Measurements from ENCODE around the gene SETD9.

SETD9 gene

GRCh38 chr5:56919942-56920662, 10.7 kb downstream of the SETD9 start:
- TF ChIP-seq, protein P1, sequence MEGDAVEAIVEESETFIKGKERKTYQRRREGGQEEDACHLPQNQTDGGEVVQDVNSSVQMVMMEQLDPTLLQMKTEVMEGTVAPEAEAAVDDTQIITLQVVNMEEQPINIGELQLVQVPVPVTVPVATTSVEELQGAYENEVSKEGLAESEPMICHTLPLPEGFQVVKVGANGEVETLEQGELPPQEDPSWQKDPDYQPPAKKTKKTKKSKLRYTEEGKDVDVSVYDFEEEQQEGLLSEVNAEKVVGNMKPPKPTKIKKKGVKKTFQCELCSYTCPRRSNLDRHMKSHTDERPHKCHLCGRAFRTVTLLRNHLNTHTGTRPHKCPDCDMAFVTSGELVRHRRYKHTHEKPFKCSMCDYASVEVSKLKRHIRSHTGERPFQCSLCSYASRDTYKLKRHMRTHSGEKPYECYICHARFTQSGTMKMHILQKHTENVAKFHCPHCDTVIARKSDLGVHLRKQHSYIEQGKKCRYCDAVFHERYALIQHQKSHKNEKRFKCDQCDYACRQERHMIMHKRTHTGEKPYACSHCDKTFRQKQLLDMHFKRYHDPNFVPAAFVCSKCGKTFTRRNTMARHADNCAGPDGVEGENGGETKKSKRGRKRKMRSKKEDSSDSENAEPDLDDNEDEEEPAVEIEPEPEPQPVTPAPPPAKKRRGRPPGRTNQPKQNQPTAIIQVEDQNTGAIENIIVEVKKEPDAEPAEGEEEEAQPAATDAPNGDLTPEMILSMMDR (IDR thresholded peaks at IDR 0.05; ENCODE audit: low read depth, low read length, missing control alignments) = no peak
- DNase-seq (ENCODE audit: extremely low read depth, low read depth) = no peak
- no peak overlapping the region for H3K4me3 ChIP-seq (replicated peaks; ENCODE audit: low read depth, low read length)

- TF ChIP-seq, protein P1 (IDR thresholded peaks at IDR 0.05; ENCODE audit: low read depth, low read length, missing control alignments) = no peak
- no peak overlapping the region for H3K4me3 ChIP-seq (replicated peaks; ENCODE audit: low read depth, low read length)
- no peak for DNase-seq (ENCODE audit: extremely low read depth, low read depth)
Observed at GRCh38 chr5:56922922-56923321, 13.5 kb downstream of the SETD9 start.

GRCh38 chr5:56934325-56934724, 24.9 kb downstream of the SETD9 start:
- no peak for DNase-seq (ENCODE audit: extremely low read depth, low read depth)
- TF ChIP-seq, protein P1 (IDR thresholded peaks at IDR 0.05; ENCODE audit: low read depth, low read length, missing control alignments) = no peak
- no peak overlapping the region for H3K4me3 ChIP-seq (replicated peaks; ENCODE audit: low read depth, low read length)

DNA sequence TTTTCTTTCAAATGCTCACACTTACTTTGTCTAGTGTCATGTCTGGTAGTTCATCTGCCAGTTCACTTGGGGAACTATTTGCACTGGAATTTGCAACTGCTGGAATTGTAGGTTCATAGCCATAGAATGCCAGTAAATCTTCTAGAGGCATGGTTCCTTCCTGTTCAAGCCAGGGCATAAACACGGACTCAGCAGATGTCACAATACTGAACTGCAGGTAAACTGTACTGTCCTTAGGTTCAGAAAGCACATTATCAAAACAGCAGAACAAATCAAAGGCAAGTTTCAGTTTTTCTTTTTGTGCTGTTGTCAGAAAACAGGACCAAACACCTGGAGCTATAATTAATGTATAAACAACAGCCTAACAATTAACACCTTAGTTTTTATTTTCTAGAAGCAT, 29.5 kb downstream of the SETD9 start:
- H3K4me3 ChIP-seq (replicated peaks; ENCODE audit: low read depth, low read length) = no peak overlapping the region
- TF ChIP-seq, protein P1 (IDR thresholded peaks at IDR 0.05; ENCODE audit: low read depth, low read length, missing control alignments) = no peak
- DNase-seq (ENCODE audit: extremely low read depth, low read depth) = no peak

DNA sequence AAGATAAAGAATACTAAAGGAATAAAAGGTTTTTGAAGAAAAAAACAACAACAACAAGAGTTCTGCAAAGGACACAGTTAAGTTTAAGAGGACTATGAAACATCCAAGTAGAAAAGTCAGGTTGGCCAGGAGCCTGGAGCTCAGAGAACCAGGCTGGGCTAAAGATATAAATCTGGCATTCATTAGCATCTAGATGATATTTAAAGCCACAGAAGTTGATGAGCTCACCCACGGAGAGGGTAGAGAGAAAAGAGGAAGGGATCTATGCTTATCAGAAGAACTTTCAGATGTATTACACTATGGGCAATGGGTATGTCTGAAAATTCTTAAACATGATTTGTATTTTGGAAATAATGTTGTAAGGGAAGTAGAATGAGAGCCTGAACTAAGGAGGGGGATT, 32.6 kb downstream of the SETD9 start:
- TF ChIP-seq, protein P1 (IDR thresholded peaks at IDR 0.05; ENCODE audit: low read depth, low read length, missing control alignments) = no peak
- peak; percentile 46 for DNase-seq (ENCODE audit: extremely low read depth, low read depth)
- no peak overlapping the region for H3K4me3 ChIP-seq (replicated peaks; ENCODE audit: low read depth, low read length)

DNA sequence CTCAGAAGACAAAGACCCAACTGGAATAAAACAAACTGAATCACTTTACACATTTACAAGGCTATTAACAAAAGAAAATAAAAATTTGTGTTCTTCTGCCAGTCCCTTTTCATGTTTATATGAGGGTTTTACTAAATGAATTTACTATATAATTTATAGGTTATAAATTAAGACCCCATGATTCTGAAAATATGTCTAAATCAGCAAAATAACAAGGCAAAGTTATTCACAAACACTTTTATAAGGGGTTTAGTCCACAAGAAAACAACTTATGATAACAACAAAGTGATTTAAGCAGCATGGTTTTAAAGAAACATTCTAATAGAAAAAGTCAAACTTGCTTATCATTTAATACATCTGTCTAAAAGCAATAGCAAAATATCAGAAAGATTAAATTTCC, 37.7 kb downstream of the SETD9 start:
- DNase-seq (ENCODE audit: extremely low read depth, low read depth) = no peak
- H3K4me3 ChIP-seq (replicated peaks; ENCODE audit: low read depth, low read length) = no peak overlapping the region
- TF ChIP-seq, protein P1 (IDR thresholded peaks at IDR 0.05; ENCODE audit: low read depth, low read length, missing control alignments) = no peak
